Pancreas (tissue), 10 donors: ENCODE results near the gene AKR1D1. TPM values are rescaled to one million over a fixed set of nuclear protein-coding genes. Genes with fewer than 3 reads are reported as not detected.

Source experiments
- ATAC-seq, 4 donors: fragments of 200-7000 bp; cut with Tn5 transposase; one replicate each; pipeline versions ENCODE4 v1.8.0 to v1.9.1; 2020; ENCODE audit warnings: mild to moderate bottlenecking in 4 of 4, moderate library complexity in 4 of 4
- DNase-seq, 6 donors: peaks; one replicate each; pipeline ENCODE4 v3.0.0-alpha.2; 2020
- FAIRE-seq: peaks from 2 replicates; lab custom pipeline; 2012; peaks lifted over from hg19 to GRCh38; lab: Jason Lieb, UNC
- H3K27ac ChIP-seq, 4 donors: fragments of 200-600 bp; sonication (generic); 1 replicate in 3 of 4; 2 replicates in 1 of 4; pipeline versions ENCODE4 v1.5.0 to v1.8.0; 2020
- H3K27me3 ChIP-seq, 4 donors: fragments of 200-600 bp; one replicate each; pipeline ENCODE4 v1.8.0; 2021
- H3K36me3 ChIP-seq, 3 donors: fragments of 200-600 bp; sonication (generic) in 1 of 3; one replicate each; pipeline versions ENCODE4 v1.5.0 to v1.8.0; 2020 to 2021
- H3K4me1 ChIP-seq, 3 donors: fragments of 200-600 bp; one replicate each; pipeline ENCODE4 v1.8.0; 2021
- H3K4me3 ChIP-seq, 4 donors: fragments of 200-600 bp; sonication (generic) in 2 of 4; one replicate each; pipeline versions ENCODE4 v1.5.0 to v1.8.0; 2020 to 2021
- H3K9me3 ChIP-seq, 4 donors: fragments of 200-600 bp; one replicate each; pipeline ENCODE4 v1.8.0; 2021
- WGBS, 2 donors: extraction: QIAGEN DNeasy Blood & Tissue Kit; methylation state at CpG; one replicate each; pipeline ENCODE4 v1.1.7; 2013; 5-methylcytosine and 5-hydroxymethylcytosine counted together
- intact Hi-C, 3 donors: fragments of 100-400 bp; cut with DNase I; formaldehyde crosslinking; loops; one replicate each; pipeline versions ENCODE4 v1.11.1 to v1.14.2; 2022
- polyA plus RNA-seq, 2 donors: library from polyadenylated mRNA; stranded (reverse); fragments of 200-250 nt; gene quantifications; one replicate each; pipeline ENCODE4 v1.2.3, GENCODE V29; 2013
- total RNA-seq, 6 donors: library from RNA; stranded (reverse); fragmentation: NEBNext Ultra II Directional in 4 of 6; extraction: Animal tissue kit (Norgen Biotek cat#: 25700) in 4 of 6; gene quantifications; one replicate each; pipeline versions ENCODE4 v1.2.1 to v1.2.4, GENCODE V29; 2021 to 2023
- TF ChIP-seq, protein P1 (sequence below), 4 donors: fragments of 200-600 bp; sonication (generic) in 3 of 4; IDR thresholded peaks; one replicate each; pipeline versions ENCODE4 v1.5.0 to v1.8.0; 2021; ENCODE audit warnings: antibody characterized with exemption in 4 of 4
- donor health status: healthy with polysubstance abuse.
- donor health status: DM: no; HTN: no; CAD: no; lungs with moderate emphysema.
- donor health status: DM: no; HTN: no; CAD: no.
- donor health status: control.
- donor health status: control.
- donor health status: Bipolar disorder and iron deficiency.
- donor health status: DM: yes; HTN: yes; CAD: no.
- donor health status: DM: no; HTN: no; CAD: no.
- donor health status: DM: no; HTN: no; CAD: no.
- donor health status: DM: yes; HTN: yes; CAD: no.

Gene AKR1D1
- total and polyA plus RNA-seq, 8 donors: 0.02 to 0.28 TPM; not detected in 6

DNA sequence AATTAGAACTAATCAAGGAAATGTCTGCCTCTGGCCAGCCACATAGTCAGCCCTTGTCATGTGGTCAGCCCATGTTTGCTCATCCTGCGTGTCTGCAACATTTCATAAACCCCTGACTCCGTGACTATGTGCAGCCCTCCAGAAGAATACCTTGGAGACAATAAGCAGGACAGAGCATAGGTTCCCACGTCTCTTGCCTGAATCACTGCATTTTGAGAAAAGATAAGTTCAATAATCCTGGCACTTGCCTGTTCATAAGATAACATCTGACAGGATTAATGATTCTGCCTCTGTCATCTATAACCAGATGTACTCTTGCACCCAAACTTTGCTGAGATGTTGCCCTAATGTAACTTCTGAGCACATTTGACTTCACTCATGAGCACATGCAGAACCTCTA, 78.4 kb downstream of the AKR1D1 start:
- TF ChIP-seq, protein P1, sequence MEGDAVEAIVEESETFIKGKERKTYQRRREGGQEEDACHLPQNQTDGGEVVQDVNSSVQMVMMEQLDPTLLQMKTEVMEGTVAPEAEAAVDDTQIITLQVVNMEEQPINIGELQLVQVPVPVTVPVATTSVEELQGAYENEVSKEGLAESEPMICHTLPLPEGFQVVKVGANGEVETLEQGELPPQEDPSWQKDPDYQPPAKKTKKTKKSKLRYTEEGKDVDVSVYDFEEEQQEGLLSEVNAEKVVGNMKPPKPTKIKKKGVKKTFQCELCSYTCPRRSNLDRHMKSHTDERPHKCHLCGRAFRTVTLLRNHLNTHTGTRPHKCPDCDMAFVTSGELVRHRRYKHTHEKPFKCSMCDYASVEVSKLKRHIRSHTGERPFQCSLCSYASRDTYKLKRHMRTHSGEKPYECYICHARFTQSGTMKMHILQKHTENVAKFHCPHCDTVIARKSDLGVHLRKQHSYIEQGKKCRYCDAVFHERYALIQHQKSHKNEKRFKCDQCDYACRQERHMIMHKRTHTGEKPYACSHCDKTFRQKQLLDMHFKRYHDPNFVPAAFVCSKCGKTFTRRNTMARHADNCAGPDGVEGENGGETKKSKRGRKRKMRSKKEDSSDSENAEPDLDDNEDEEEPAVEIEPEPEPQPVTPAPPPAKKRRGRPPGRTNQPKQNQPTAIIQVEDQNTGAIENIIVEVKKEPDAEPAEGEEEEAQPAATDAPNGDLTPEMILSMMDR (IDR thresholded peaks at IDR 0.05): no peak
- Histone ChIP-seq H3K9me3 (no peaks in the 10 kb centered on the region), H3K4me3 (no peak overlapping the region), H3K27ac (no peak overlapping the region), H3K36me3 (no peaks in the 10 kb centered on the region), H3K27me3 (no peaks in the 10 kb centered on the region), H3K4me1 (no peaks in the 10 kb centered on the region)
- no peak for DNase-seq
- no peak for FAIRE-seq
- no peak for ATAC-seq
- WGBS, 2 donors: 90 to 93% methylated on average over 3 of the region's 3 CpGs
- intact Hi-C loops: no loop called here

DNA sequence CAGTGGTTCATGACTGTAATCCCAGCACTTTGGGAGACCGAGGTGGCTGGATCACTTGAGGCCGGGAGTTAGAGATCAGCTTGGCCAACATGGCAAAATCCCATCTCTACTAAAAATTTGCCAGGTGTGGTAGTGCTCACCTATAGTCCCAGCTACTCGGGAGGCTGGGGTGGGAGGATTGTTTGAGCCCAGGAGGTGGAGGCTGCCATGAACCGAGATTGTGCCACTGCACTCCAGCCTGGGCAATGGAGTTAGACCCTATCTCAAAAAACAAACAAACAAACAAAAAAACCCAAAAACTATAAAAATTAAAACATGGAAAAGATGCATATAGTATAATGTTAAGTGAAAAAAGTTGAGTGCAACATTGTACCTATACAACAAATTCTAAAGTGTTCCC, 81.4 kb downstream of the AKR1D1 start:
- TF ChIP-seq, protein P1 (IDR thresholded peaks at IDR 0.05): no peak
- Histone ChIP-seq H3K27me3 (no peaks in the 10 kb centered on the region), H3K4me1 (no peaks in the 10 kb centered on the region), H3K9me3 (no peaks in the 10 kb centered on the region), H3K4me3 (no peak overlapping the region), H3K27ac (no peak overlapping the region), H3K36me3 (no peaks in the 10 kb centered on the region)
- FAIRE-seq (no peak), ATAC-seq (no peak), DNase-seq (no peak)
- WGBS, 2 donors: 98 to 99% methylated on average over 4 of the region's 4 CpGs
- intact Hi-C loops: no loop called here

DNA sequence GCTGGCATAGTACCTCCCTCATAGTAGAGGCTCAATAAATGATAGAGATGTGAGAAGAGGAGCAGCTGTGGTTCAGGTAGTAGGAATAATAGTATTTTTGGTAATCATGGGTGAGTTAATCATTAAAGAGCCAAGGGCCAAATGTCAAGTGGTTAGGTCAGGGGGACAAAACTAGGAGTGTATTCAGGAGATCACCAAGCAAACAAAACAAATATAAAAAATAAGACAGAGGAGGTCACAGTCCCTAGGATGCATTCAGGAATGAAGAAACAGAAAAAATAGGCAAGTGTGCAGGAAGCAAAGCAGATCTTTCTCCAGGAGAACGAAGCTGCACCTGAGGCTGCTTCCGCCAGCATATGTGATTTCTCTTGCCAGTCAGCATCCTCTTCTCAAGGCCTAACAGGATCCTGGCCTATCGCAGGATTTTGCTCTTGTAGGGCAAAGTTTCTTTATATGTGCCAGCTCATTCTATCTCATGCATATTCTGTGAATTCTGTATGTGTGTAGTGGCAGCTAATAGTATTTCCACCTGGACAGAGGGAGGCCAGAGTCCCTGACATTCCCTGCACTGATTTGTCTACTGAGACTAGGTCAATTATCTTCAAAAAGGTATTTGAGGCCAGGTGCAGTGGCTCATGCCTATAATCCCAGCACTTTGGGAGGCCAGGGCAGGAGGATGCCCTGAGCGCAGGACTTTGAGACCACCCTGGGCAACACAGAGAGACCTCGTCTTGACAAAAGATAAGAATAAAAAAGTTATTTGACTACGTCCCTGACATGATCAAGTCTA, 82.7 kb downstream of the AKR1D1 start:
- Histone ChIP-seq H3K27ac (no peak overlapping the region), H3K9me3 (no peaks in the 10 kb centered on the region), H3K4me1 (no peaks in the 10 kb centered on the region), H3K36me3 (no peaks in the 10 kb centered on the region), H3K27me3 (no peaks in the 10 kb centered on the region), H3K4me3 (no peak overlapping the region)
- no peak for DNase-seq
- no peak for FAIRE-seq
- no peak for ATAC-seq
- WGBS, 2 donors: 69 to 77% methylated on average over 6 of the region's 6 CpGs
- intact Hi-C loops: no loop called here
- TF ChIP-seq, protein P1 (IDR thresholded peaks at IDR 0.05): no peak

DNA sequence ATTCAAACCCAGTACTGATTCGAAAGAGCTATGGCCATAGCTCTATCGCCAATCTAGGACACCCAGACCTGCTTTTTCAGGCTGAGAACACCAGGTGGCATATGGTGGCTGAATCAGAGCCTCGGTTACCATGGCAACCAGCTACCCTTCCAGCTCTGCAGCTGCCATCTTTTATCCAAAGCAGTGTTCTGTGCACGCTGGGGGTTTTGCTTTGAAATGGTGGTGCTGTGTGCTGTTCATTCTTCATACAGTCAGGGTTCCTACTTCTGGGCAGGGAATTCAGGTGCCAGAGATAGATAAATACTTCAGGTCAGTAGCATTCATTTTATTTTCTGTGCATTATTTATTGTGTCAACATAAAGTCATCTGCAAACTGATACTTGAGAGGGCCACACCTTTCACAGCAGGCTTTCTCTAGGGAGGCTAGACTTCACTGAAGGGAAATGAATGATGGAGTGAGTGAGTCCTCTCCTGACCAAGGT, 85.4 kb downstream of the AKR1D1 start:
- ATAC-seq: peak; percentile 99 to 100 (median 100)
- intact Hi-C loops: loop anchor here in 1 of 3 donors (10.0 kb wide), 1 partner anchor 573 kb away; no protein-coding TSS in a partner anchor
- no peaks in the 10 kb centered on the region for H3K4me1 ChIP-seq
- no peak overlapping the region for H3K27ac ChIP-seq
- TF ChIP-seq, protein P1 (IDR thresholded peaks at IDR 0.05): peak; percentile 30 to 50 (median 30)
- H3K9me3 ChIP-seq: no peaks in the 10 kb centered on the region
- no peak for FAIRE-seq
- H3K36me3 ChIP-seq: no peaks in the 10 kb centered on the region
- no peaks in the 10 kb centered on the region for H3K27me3 ChIP-seq
- 9 to 12% methylated on average over 4 of the region's 4 CpGs for WGBS, 2 donors
- peak; percentile 54 to 90 (median 84) for DNase-seq
- H3K4me3 ChIP-seq: no peak overlapping the region

DNA sequence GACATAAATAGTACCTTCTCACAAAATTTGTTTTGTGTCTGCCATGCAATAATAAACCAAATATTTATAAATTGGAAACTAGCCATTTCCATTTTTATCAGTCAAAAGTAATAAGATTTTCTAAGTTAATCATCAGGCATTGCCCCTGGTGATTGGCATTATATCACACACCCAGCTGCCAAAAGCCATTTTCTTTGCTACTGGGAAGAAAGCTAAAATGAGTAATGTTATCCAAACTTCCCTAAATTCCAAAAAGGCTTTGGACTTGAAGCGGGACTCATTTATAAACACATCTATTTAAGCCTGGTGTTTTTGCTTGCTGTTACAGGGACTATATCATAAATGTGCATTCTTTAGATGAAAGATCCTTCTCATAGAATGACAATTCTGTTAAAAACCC, 86.0 kb downstream of the AKR1D1 start:
- Histone ChIP-seq H3K27me3 (no peaks in the 10 kb centered on the region), H3K27ac (no peak overlapping the region), H3K36me3 (no peaks in the 10 kb centered on the region), H3K4me1 (no peaks in the 10 kb centered on the region), H3K4me3 (no peak overlapping the region), H3K9me3 (no peaks in the 10 kb centered on the region)
- DNase-seq (no peak), ATAC-seq (no peak), FAIRE-seq (no peak)
- intact Hi-C loops: loop anchor here in 1 of 3 donors (10.0 kb wide), 1 partner anchor 573 kb away; no protein-coding TSS in a partner anchor
- WGBS, 2 donors: 92 to 94% methylated on average over 1 of the region's 1 CpG
- TF ChIP-seq, protein P1 (IDR thresholded peaks at IDR 0.05): no peak
